Thyroid gland (tissue), 4 donors: Measurements from ENCODE around the gene CNRIP1. TPM values are rescaled to one million over a fixed set of nuclear protein-coding genes. Genes with fewer than 3 reads are reported as not detected.
"Not testable (repeated sequence)": the region's sequence is repeated elsewhere in the genome, so short reads cannot be mapped to it uniquely, and the experiment has no call there.

ENCODE experiments used
- DNase-seq, 2 donors: peaks; one replicate each; pipeline ENCODE4 v3.0.0-alpha.2; 2019
- H3K27ac ChIP-seq, 3 donors: fragments of 200-600 bp; sonication (generic); 1 replicate in 2 of 3; 2 replicates in 1 of 3; pipeline ENCODE4 v1.5.1; 2016 to 2019; ENCODE audit warnings: mild to moderate bottlenecking in 1 of 3, moderate library complexity in 1 of 3
- H3K27me3 ChIP-seq: fragments of 200-600 bp; sonication (generic); one replicate; pipeline ENCODE4 v1.5.1; 2019
- H3K36me3 ChIP-seq, 2 donors: fragments of 200-600 bp; sonication (generic); one replicate each; pipeline ENCODE4 v1.5.1; 2016 to 2019
- H3K4me1 ChIP-seq, 2 donors: fragments of 200-600 bp; sonication (generic); one replicate each; pipeline ENCODE4 v1.5.1; 2017 to 2019
- H3K4me3 ChIP-seq, 3 donors: fragments of 200-600 bp; sonication (generic); replicated peaks in 1 of 3; 1 replicate in 2 of 3; 2 replicates in 1 of 3; pipeline ENCODE4 v1.5.1; 2016; ENCODE audit warnings: mild to moderate bottlenecking in 1 of 3
- H3K9me3 ChIP-seq: fragments of 200-600 bp; sonication (generic); one replicate; pipeline ENCODE4 v1.5.1; 2017
- CTCF ChIP-seq, 6 experiments: fragments of 200-600 bp in 3 of 6; fragments of 450-650 bp in 3 of 6; sonication (generic) in 3 of 6; IDR thresholded peaks; one replicate each; pipeline ENCODE4 v1.5.1; 2016 to 2019; ENCODE audit warnings: antibody characterized with exemption in 6 of 6, mild to moderate bottlenecking in 2 of 6, inconsistent platforms in 1 of 6, moderate library complexity in 1 of 6
- POLR2A ChIP-seq, 2 donors: fragments of 450-650 bp; IDR thresholded peaks; one replicate each; pipeline ENCODE4 v1.6.1; 2017; ENCODE audit warnings: antibody characterized with exemption in 2 of 2, mild to moderate bottlenecking in 2 of 2, moderate library complexity in 1 of 2
- WGBS, 2 donors: methylation state at CpG; one replicate each; pipeline ENCODE4 v1.1.5; 2017; 5-methylcytosine and 5-hydroxymethylcytosine counted together
- intact Hi-C: fragments of 100-400 bp; cut with DNase I; formaldehyde crosslinking; loops from one replicate; pipeline ENCODE4 v1.15.1; 2023
- total RNA-seq, 4 donors: library from RNA; depleted of rRNA; stranded (reverse); fragments of >200 nt; gene quantifications; one replicate each; pipeline ENCODE4 v1.2.3, GENCODE V29; 2016

Gene CNRIP1
- total RNA-seq, 4 donors from 2014 or later = 2.5 to 25.7 (median 17.1) TPM

GRCh38 chr2:68317971-68318913, 1.5 kb downstream of the CNRIP1 start:
- no peak for DNase-seq
- peak overlapping the region; percentile 55 to 91 (median 79) for H3K27ac ChIP-seq
- H3K36me3 ChIP-seq = no peaks in the 10 kb centered on the region
- H3K4me3 ChIP-seq = peak overlapping the region; percentile 1 to 55 (median 48)
- TF ChIP-seq POLR2A (IDR thresholded peaks at IDR 0.05) (no peak), CTCF (IDR thresholded peaks at IDR 0.05) (no peak)
- peaks cover 0 to 14% of the 10 kb centered on the region in 2 donors for H3K4me1 ChIP-seq
- H3K9me3 ChIP-seq = no peaks in the 10 kb centered on the region
- no peaks in the 10 kb centered on the region for H3K27me3 ChIP-seq
- 16 to 21% methylated on average over 24 to 27 of the region's 27 CpGs for WGBS, 2 donors
- intact Hi-C loops = no loop called here

- Histone ChIP-seq H3K27ac (no peak overlapping the region), H3K4me1 (peaks cover 0 to 14% of the 10 kb centered on the region in 2 donors), H3K9me3 (no peaks in the 10 kb centered on the region), H3K27me3 (no peaks in the 10 kb centered on the region), H3K36me3 (no peaks in the 10 kb centered on the region), H3K4me3 (no peak overlapping the region)
- no peak for TF ChIP-seq CTCF (IDR thresholded peaks at IDR 0.05)
- no peak for TF ChIP-seq POLR2A (IDR thresholded peaks at IDR 0.05)
- no peak for DNase-seq
- WGBS, 2 donors = 35 to 63% methylated on average over 2 of the region's 2 CpGs
- intact Hi-C loops = no loop called here
These were observed 3.6 kb downstream of the CNRIP1 start for GRCh38 chr2:68316111-68316510.

- Histone ChIP-seq H3K27ac (no peak overlapping the region), H3K27me3 (no peaks in the 10 kb centered on the region), H3K4me3 (no peak overlapping the region), H3K4me1 (no peaks in the 10 kb centered on the region), H3K36me3 (no peaks in the 10 kb centered on the region), H3K9me3 (no peaks in the 10 kb centered on the region)
- no peak for DNase-seq
- intact Hi-C loops = no loop called here
- TF ChIP-seq POLR2A (IDR thresholded peaks at IDR 0.05) = no peak
- no peak for TF ChIP-seq CTCF (IDR thresholded peaks at IDR 0.05)
These were observed 8.7 kb downstream of the CNRIP1 start for GRCh38 chr2:68311033-68311432.

- intact Hi-C loops = no loop called here
- H3K4me1 ChIP-seq = no peaks in the 10 kb centered on the region
- no peaks in the 10 kb centered on the region for H3K27me3 ChIP-seq
- no peak overlapping the region for H3K4me3 ChIP-seq
- TF ChIP-seq POLR2A (IDR thresholded peaks at IDR 0.05) (no peak), CTCF (IDR thresholded peaks at IDR 0.05) (no peak)
- no peak for DNase-seq
- no peaks in the 10 kb centered on the region for H3K36me3 ChIP-seq
- no peak overlapping the region for H3K27ac ChIP-seq
- no peaks in the 10 kb centered on the region for H3K9me3 ChIP-seq
These were observed 10.3 kb downstream of the CNRIP1 start for GRCh38 chr2:68309426-68309825.

GRCh38 chr2:68303902-68304272, 15.9 kb downstream of the CNRIP1 start:
- H3K9me3 ChIP-seq, H3K4me3 ChIP-seq, H3K36me3 ChIP-seq, H3K27me3 ChIP-seq, DNase-seq, H3K4me1 ChIP-seq, intact Hi-C loops, H3K27ac ChIP-seq: not testable (repeated sequence)
- 67 to 80% methylated on average over 1 of the region's 1 CpG for WGBS, 2 donors
